Measurements from ENCODE around the gene EXOC3L1. TPM values are rescaled to one million over a fixed set of nuclear protein-coding genes. Genes with fewer than 3 reads are reported as not detected.

Gene EXOC3L1
- total and polyA plus RNA-seq, 4 donors: 9.7 to 16.5 (median 12.0) TPM

DNA sequence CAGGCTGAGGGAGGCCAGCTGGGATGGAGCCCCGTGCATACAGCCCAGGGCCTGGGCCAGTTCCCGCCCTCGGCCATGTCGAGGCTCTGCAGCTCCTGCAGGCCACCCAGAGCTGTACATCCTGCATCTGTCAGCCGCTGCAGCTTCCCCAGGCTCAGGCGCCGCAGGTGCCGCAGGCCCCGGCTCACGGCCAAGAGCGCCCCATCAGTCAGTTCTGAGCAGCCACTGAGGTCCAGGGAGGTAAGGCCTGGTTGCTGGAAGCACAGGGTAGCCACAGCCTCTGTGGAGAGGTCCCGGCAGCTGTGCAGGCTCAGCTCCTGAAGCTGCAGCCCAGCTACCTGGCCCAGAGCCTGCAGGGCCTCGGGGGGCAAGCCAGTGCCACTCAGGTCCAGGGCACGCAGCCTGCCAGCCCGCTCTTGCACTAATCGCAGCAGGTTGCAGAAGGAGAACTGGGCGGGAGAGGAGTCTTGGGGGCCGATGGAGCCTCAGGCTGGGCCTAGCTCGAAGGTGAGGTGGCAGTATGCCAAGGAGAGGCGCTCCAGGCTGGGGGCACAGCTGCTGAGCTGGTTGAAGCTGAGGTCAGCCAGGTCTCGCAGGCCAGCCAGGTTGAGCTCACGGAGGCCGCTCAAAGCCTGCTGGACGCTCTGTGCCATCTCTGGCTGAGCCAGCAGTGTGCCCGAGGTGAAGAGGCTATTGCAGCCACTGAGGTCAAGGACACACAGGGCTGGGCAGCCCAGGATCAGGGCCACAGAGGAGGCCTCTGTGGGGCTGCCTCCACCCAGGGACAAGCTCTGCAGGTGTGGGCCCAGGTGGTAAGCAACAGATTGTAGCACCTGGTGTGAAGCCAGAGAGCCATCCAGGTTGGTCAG lies 20.4 kb upstream of the EXOC3L1 start:
- Histone ChIP-seq H3K27ac (ENCODE audit: low read depth in 1 of 2, low read length in 1 of 2) (no peak overlapping the region), H3K9me3 (ENCODE audit: control insufficient read depth in 4 of 4, insufficient read depth in 3 of 4, low read length in 3 of 4) (no peaks in the 10 kb centered on the region), H3K4me1 (ENCODE audit: control insufficient read depth in 5 of 5, insufficient read depth in 5 of 5, low read length in 5 of 5) (peaks cover 0 to 7% (median 0%) of the 10 kb centered on the region in 5 donors), H3K27me3 (ENCODE audit: control insufficient read depth in 3 of 3, insufficient read depth in 3 of 3, low read length in 2 of 3) (no peaks in the 10 kb centered on the region), H3K36me3 (ENCODE audit: control insufficient read depth in 4 of 4, insufficient read depth in 4 of 4, low read length in 4 of 4) (peaks cover 0 to 4% (median 2%) of the 10 kb centered on the region in 4 donors), H3K4me3 (no peak overlapping the region), H3K9ac (ENCODE audit: insufficient read depth in 1 of 2, low read length in 2 of 2) (no peak overlapping the region)
- ATAC-seq (ENCODE audit: insufficient read depth, low FRiP score) (no peak), DNase-seq (no peak)
- WGBS, 2 donors: 90 to 94% methylated on average over 25 of the region's 25 CpGs
- TF ChIP-seq, protein P1, sequence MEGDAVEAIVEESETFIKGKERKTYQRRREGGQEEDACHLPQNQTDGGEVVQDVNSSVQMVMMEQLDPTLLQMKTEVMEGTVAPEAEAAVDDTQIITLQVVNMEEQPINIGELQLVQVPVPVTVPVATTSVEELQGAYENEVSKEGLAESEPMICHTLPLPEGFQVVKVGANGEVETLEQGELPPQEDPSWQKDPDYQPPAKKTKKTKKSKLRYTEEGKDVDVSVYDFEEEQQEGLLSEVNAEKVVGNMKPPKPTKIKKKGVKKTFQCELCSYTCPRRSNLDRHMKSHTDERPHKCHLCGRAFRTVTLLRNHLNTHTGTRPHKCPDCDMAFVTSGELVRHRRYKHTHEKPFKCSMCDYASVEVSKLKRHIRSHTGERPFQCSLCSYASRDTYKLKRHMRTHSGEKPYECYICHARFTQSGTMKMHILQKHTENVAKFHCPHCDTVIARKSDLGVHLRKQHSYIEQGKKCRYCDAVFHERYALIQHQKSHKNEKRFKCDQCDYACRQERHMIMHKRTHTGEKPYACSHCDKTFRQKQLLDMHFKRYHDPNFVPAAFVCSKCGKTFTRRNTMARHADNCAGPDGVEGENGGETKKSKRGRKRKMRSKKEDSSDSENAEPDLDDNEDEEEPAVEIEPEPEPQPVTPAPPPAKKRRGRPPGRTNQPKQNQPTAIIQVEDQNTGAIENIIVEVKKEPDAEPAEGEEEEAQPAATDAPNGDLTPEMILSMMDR (IDR thresholded peaks at IDR 0.05; ENCODE audit: control extremely low read depth, extremely low read depth): no peak

DNA sequence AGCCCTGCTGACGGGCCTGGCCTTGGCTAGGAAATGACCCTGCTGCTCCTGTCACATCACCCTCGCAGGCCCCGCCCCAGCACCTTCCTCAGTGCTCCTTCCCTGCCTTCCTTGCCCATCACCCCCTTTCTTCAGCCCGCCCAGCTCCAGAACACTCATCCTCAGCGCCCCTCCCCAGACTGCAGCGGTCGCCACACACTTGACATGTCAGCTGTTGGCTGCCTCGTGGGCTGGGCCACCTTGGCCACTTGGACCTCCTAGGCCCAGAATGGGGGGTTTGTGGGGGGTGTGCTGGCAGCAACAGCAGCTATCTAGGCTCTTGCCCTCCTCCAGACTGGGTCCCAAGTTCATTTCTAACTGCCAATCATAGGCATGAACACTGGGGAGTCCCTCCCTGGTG lies 19.6 kb upstream of the EXOC3L1 start:
- ATAC-seq (ENCODE audit: insufficient read depth, low FRiP score) (no peak), DNase-seq (no peak)
- Histone ChIP-seq H3K36me3 (ENCODE audit: control insufficient read depth in 4 of 4, insufficient read depth in 4 of 4, low read length in 4 of 4) (peaks cover 0 to 4% (median 2%) of the 10 kb centered on the region in 4 donors), H3K27ac (ENCODE audit: low read depth in 1 of 2, low read length in 1 of 2) (no peak overlapping the region), H3K27me3 (ENCODE audit: control insufficient read depth in 3 of 3, insufficient read depth in 3 of 3, low read length in 2 of 3) (no peaks in the 10 kb centered on the region), H3K9me3 (ENCODE audit: control insufficient read depth in 4 of 4, insufficient read depth in 3 of 4, low read length in 3 of 4) (no peaks in the 10 kb centered on the region), H3K4me3 (no peak overlapping the region), H3K9ac (ENCODE audit: insufficient read depth in 1 of 2, low read length in 2 of 2) (no peak overlapping the region), H3K4me1 (ENCODE audit: control insufficient read depth in 5 of 5, insufficient read depth in 5 of 5, low read length in 5 of 5) (peaks cover 0 to 7% (median 0%) of the 10 kb centered on the region in 5 donors)
- TF ChIP-seq, protein P1 (IDR thresholded peaks at IDR 0.05; ENCODE audit: control extremely low read depth, extremely low read depth): no peak
- 88 to 90% methylated on average over 8 of the region's 8 CpGs for WGBS, 2 donors

DNA sequence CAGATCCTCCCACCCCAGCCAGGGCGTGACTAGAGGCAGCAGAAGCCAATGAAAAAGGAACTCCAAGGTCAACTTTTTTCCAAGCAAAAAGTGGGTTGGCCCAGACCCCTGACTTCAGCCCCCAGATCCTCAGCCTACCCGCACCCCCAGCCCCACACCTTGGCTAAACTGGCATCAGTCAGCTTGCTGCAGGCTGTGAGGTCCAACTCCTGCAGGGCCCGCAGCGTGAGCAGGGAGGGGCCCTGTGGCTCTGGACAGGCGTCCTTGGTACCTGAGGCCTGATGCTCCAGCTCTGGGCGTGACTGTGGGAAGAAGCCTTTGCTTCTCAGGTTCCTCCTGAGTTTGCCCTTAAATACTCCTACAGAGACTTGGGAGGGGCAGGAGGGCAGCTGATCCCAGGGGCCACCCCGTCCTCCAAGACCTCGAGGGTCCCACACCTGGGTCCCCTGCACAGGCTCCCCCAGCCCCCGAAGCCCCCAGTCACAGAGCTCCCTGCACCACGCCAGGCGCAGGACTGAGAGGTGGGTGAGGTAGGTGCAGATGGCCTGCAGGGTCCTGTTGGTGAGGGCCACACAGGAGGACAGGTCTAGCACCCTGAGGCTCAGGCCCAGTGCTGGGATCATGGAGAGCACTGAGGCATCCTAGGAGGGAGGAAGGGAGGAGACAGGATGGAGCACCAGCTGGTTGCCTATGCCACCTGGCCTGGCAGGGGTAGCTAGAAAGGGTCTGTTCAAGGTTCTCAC lies 18.4 kb upstream of the EXOC3L1 start:
- DNase-seq: no peak
- 95 to 96% methylated on average over 11 of the region's 11 CpGs for WGBS, 2 donors
- TF ChIP-seq, protein P1 (IDR thresholded peaks at IDR 0.05; ENCODE audit: control extremely low read depth, extremely low read depth): no peak
- Histone ChIP-seq H3K27ac (ENCODE audit: low read depth in 1 of 2, low read length in 1 of 2) (no peak overlapping the region), H3K4me1 (ENCODE audit: control insufficient read depth in 5 of 5, insufficient read depth in 5 of 5, low read length in 5 of 5) (peaks cover 0 to 7% (median 0%) of the 10 kb centered on the region in 5 donors), H3K9ac (ENCODE audit: insufficient read depth in 1 of 2, low read length in 2 of 2) (no peak overlapping the region), H3K4me3 (no peak overlapping the region), H3K36me3 (ENCODE audit: control insufficient read depth in 4 of 4, insufficient read depth in 4 of 4, low read length in 4 of 4) (peaks cover 3 to 12% (median 3%) of the 10 kb centered on the region in 4 donors), H3K9me3 (ENCODE audit: control insufficient read depth in 4 of 4, insufficient read depth in 3 of 4, low read length in 3 of 4) (no peaks in the 10 kb centered on the region), H3K27me3 (ENCODE audit: control insufficient read depth in 3 of 3, insufficient read depth in 3 of 3, low read length in 2 of 3) (no peaks in the 10 kb centered on the region)
- no peak for ATAC-seq (ENCODE audit: insufficient read depth, low FRiP score)

Measured in lung (tissue), 12 donors.